Measurements from ENCODE around the gene SLC25A34. TPM values are rescaled to one million over a fixed set of nuclear protein-coding genes. Genes with fewer than 3 reads are reported as not detected.

Gene SLC25A34
- total and polyA plus RNA-seq, 2 of the 13 experiments (the other 11 are each of a cell fraction or from before 2014, with no cell fraction given) = 0.13 to 0.18 TPM

GRCh38 chr1:15728937-15729657 is 7.0 kb upstream of the SLC25A34 start:
- no peak overlapping the region for H3K9ac ChIP-seq (ENCODE audit: insufficient read depth, low read depth, low read length)
- H3K27ac ChIP-seq (ENCODE audit: extremely low read length, insufficient read depth, low read length) = no peak overlapping the region
- H2AFZ ChIP-seq (ENCODE audit: low read length) = no peak overlapping the region
- in situ Hi-C loops (cut with HindIII; ENCODE audit: extremely low pct_ligation_motif_present, low pct_unique_long_range_greater_than_20kb) = no loop called here
- DNase-seq (ENCODE audit: low spot score) = no peak
- no peaks in the 10 kb centered on the region for H3K4me1 ChIP-seq (ENCODE audit: insufficient read depth, low read length)
- no peaks in the 10 kb centered on the region for H3K27me3 ChIP-seq (ENCODE audit: control insufficient read depth in 1 of 2, insufficient read depth in 2 of 2, low read length in 2 of 2)
- H3K4me3 ChIP-seq (replicated peaks in 1 of 3; ENCODE audit: insufficient read depth in 1 of 3, low read depth in 2 of 3, low read length in 3 of 3) = no peak overlapping the region
- 97% methylated on average over 16 of the region's 22 CpGs for WGBS (ENCODE audit: low lambda C conversion rate)
- POLR2A ChIA-PET = no interaction called here
- no peak for TF ChIP-seq POGZ (CRISPR knock-in tag; IDR thresholded peaks at IDR 0.05)
- TF ChIP-seq ZNF672 (CRISPR knock-in tag; IDR thresholded peaks at IDR 0.05) = no peak
- TF ChIP-seq AGO2 (optimal IDR thresholded peaks at IDR 0.05; ENCODE audit: low read depth, low read length) = no peak
- no peak for TF ChIP-seq ZNF580 (CRISPR knock-in tag; IDR thresholded peaks at IDR 0.05; ENCODE audit: borderline replicate concordance, low read depth)
- no peak for TF ChIP-seq ZBTB3 (CRISPR knock-in tag; IDR thresholded peaks at IDR 0.05; ENCODE audit: borderline replicate concordance, low read depth)
- TF ChIP-seq RBAK (CRISPR knock-in tag; IDR thresholded peaks at IDR 0.05) = no peak
- TF ChIP-seq HOXA7 (CRISPR knock-in tag; IDR thresholded peaks at IDR 0.05) = no peak
- TF ChIP-seq RFX5 (IDR thresholded peaks at IDR 0.05; ENCODE audit: low read depth, low read length) = no peak
- TF ChIP-seq ZNF451 (CRISPR knock-in tag; IDR thresholded peaks at IDR 0.05) = no peak
- TF ChIP-seq ZFP36L1 (CRISPR knock-in tag; IDR thresholded peaks at IDR 0.05) = no peak
- TF ChIP-seq, protein P1, sequence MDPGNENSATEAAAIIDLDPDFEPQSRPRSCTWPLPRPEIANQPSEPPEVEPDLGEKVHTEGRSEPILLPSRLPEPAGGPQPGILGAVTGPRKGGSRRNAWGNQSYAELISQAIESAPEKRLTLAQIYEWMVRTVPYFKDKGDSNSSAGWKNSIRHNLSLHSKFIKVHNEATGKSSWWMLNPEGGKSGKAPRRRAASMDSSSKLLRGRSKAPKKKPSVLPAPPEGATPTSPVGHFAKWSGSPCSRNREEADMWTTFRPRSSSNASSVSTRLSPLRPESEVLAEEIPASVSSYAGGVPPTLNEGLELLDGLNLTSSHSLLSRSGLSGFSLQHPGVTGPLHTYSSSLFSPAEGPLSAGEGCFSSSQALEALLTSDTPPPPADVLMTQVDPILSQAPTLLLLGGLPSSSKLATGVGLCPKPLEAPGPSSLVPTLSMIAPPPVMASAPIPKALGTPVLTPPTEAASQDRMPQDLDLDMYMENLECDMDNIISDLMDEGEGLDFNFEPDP (CRISPR knock-in tag; conservative IDR thresholded peaks at IDR 0.05) = no peak
- no peak for TF ChIP-seq SOX6 (IDR thresholded peaks at IDR 0.05)
- no peak for TF ChIP-seq SOX6 (CRISPR knock-in tag; IDR thresholded peaks at IDR 0.05)
- TF ChIP-seq ZEB1 (IDR thresholded peaks at IDR 0.05; ENCODE audit: insufficient replicate concordance, low read depth) = no peak
- TF ChIP-seq LRRFIP1 (CRISPR knock-in tag; conservative IDR thresholded peaks at IDR 0.05) = no peak
- no peak overlapping the region for H3K4me2 ChIP-seq (ENCODE audit: low read depth, low read length)
- CTCF ChIA-PET (ENCODE audit: low intra/inter-chr PET ratio, low total read pairs) = no interaction called here
- FAIRE-seq = no peak
- BruUV-seq (replicated peaks) = no TSS peak
- H3K36me3 ChIP-seq (replicated peaks in 1 of 2; ENCODE audit: control insufficient read depth in 1 of 2, insufficient read depth in 2 of 2, low read length in 2 of 2) = peaks cover 17 to 41% of the 10 kb centered on the region in 2 experiments; a peak in 4 of 5 replicates
- no peak for ATAC-seq
- H3K9me3 ChIP-seq (ENCODE audit: low read length) = no peaks in the 10 kb centered on the region
- H4K20me1 ChIP-seq (ENCODE audit: insufficient read depth, low read length) = no peaks in the 10 kb centered on the region
- H3K79me2 ChIP-seq (ENCODE audit: insufficient read depth, low read length) = no peaks in the 10 kb centered on the region
- intact Hi-C loops (cut with micrococcal nuclease; ENCODE audit: unreplicated experiment) = no loop called here
